HFFc6 (cell line): Measurements from ENCODE around the gene ABCF1. TPM values are rescaled to one million over a fixed set of nuclear protein-coding genes. Genes with fewer than 3 reads are reported as not detected.

Source experiments
- DNase-seq: peaks from one replicate; pipeline ENCODE4 v3.0.0-alpha.2; 2018
- H3K27ac Mint-ChIP-seq: 2 replicates; pipeline ENCODE4 v1.8.0; 2020; ENCODE audit warnings: mild to moderate bottlenecking, mixed read lengths
- H3K27me3 Mint-ChIP-seq: 2 replicates; pipeline ENCODE4 v1.8.0; 2021; ENCODE audit warnings: mild to moderate bottlenecking, moderate library complexity, mixed read lengths; ENCODE audit not compliant: insufficient read depth
- H3K36me3 Mint-ChIP-seq: 2 replicates; pipeline ENCODE4 v1.8.0; 2021; ENCODE audit warnings: low read depth, mixed read lengths
- H3K4me1 Mint-ChIP-seq: 2 replicates; pipeline ENCODE4 v1.8.0; 2020; ENCODE audit warnings: low read depth, mixed read lengths
- H3K4me3 Mint-ChIP-seq: 2 replicates; pipeline ENCODE4 v1.8.0; 2020; ENCODE audit warnings: mild to moderate bottlenecking, moderate library complexity, mixed read lengths
- H3K9me3 Mint-ChIP-seq: 2 replicates; pipeline ENCODE4 v1.8.0; 2020; ENCODE audit warnings: mild to moderate bottlenecking, mixed read lengths
- microRNA-seq: library from miRNA; unstranded; fragments of <30 nt; microRNA quantifications from one replicate; pipeline ENCODE4, GENCODE V29; 2019
- total RNA-seq, 6 experiments: library from RNA; stranded (reverse); fragmentation: NEBNext Ultra II Directional; extraction: Animal tissue kit (Norgen Biotek cat#: 25700); gene quantifications; 2 replicates in 1 of 6; 3 replicates in 5 of 6; pipeline ENCODE4 v1.2.3, GENCODE V29; 2021
- TF ChIP-seq, protein P1 (sequence below): fragments of 200-600 bp; sonication (generic); IDR thresholded peaks from 2 replicates; pipeline ENCODE4 v1.5.0; 2021; ENCODE audit warnings: antibody characterized with exemption, mild to moderate bottlenecking

Gene ABCF1
- total RNA-seq, 6 experiments from 2014 or later = 51.3 to 69.3 (median 63.1) TPM

GRCh38 chr6:30625511-30625910 is 54.3 kb downstream of the ABCF1 start:
- H3K9me3 Mint-ChIP-seq = no peaks in the 10 kb centered on the region
- peaks cover 19% of the 10 kb centered on the region for H3K4me1 Mint-ChIP-seq
- H3K27me3 Mint-ChIP-seq = no peaks in the 10 kb centered on the region
- DNase-seq = no peak
- peaks cover 21% of the 10 kb centered on the region for H3K36me3 Mint-ChIP-seq
- no peak overlapping the region for H3K27ac Mint-ChIP-seq
- no peak overlapping the region for H3K4me3 Mint-ChIP-seq
- TF ChIP-seq, protein P1, sequence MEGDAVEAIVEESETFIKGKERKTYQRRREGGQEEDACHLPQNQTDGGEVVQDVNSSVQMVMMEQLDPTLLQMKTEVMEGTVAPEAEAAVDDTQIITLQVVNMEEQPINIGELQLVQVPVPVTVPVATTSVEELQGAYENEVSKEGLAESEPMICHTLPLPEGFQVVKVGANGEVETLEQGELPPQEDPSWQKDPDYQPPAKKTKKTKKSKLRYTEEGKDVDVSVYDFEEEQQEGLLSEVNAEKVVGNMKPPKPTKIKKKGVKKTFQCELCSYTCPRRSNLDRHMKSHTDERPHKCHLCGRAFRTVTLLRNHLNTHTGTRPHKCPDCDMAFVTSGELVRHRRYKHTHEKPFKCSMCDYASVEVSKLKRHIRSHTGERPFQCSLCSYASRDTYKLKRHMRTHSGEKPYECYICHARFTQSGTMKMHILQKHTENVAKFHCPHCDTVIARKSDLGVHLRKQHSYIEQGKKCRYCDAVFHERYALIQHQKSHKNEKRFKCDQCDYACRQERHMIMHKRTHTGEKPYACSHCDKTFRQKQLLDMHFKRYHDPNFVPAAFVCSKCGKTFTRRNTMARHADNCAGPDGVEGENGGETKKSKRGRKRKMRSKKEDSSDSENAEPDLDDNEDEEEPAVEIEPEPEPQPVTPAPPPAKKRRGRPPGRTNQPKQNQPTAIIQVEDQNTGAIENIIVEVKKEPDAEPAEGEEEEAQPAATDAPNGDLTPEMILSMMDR = no peak

- no peaks in the 10 kb centered on the region for H3K27me3 Mint-ChIP-seq
- TF ChIP-seq, protein P1 = peak; percentile 66
- H3K4me1 Mint-ChIP-seq = peaks cover 23% of the 10 kb centered on the region
- peaks cover 29% of the 10 kb centered on the region for H3K36me3 Mint-ChIP-seq
- H3K27ac Mint-ChIP-seq = peak within 1 kb of the TSS; percentile 89
- peak within 1 kb of the TSS; percentile 88 for H3K4me3 Mint-ChIP-seq
- no peaks in the 10 kb centered on the region for H3K9me3 Mint-ChIP-seq
- DNase-seq = peak; percentile 72
These were observed 55.5 kb downstream of the ABCF1 start, which contains the start of gene ATAT1 for GRCh38 chr6:30626484-30627366. ATAT1 (plus strand) TSS chr6:30626874.

GRCh38 chr6:30635834-30636233 is 64.6 kb downstream of the ABCF1 start:
- Mint-ChIP-seq H3K9me3 (no peaks in the 10 kb centered on the region), H3K27me3 (peaks cover 3% of the 10 kb centered on the region; the same call in 1 of the 2 replicates), H3K4me3 (no peak overlapping the region), H3K27ac (no peak overlapping the region), H3K36me3 (peaks cover 23% of the 10 kb centered on the region), H3K4me1 (peaks cover 7% of the 10 kb centered on the region)
- no peak for DNase-seq
- TF ChIP-seq, protein P1 = no peak

GRCh38 chr6:30640481-30640880 is 69.2 kb downstream of the ABCF1 start:
- TF ChIP-seq, protein P1 = peak; percentile 19; the same call in 1 of the 2 replicates
- no peak overlapping the region for H3K27ac Mint-ChIP-seq
- no peak overlapping the region for H3K4me3 Mint-ChIP-seq
- H3K36me3 Mint-ChIP-seq = no peaks in the 10 kb centered on the region; the same call in none of the 2 replicates
- H3K4me1 Mint-ChIP-seq = no peaks in the 10 kb centered on the region
- no peak for DNase-seq
- no peaks in the 10 kb centered on the region; the same call in 1 of the 2 replicates for H3K27me3 Mint-ChIP-seq
- H3K9me3 Mint-ChIP-seq = no peaks in the 10 kb centered on the region

DNA sequence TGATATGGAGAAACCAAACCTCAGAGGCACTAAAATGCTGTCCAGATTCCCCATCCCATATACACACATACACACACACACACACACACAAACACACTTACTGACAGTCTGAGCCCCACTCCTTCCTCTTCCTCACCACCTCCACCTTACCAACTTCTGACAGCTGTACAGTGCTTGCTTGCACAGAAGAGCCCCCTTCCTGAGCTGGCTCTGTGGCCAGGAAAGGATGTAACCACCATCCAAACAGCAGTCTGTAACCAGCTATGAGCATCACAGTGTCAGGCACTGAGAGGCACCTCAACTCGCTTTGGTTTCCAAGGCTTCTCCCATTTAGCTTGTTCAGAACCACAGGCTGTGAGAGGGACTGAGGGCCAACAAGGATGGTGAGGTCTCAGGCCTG is 69.8 kb downstream of the ABCF1 start:
- TF ChIP-seq, protein P1 = no peak
- H3K4me3 Mint-ChIP-seq = no peak overlapping the region
- no peak overlapping the region for H3K27ac Mint-ChIP-seq
- H3K4me1 Mint-ChIP-seq = peaks cover 5% of the 10 kb centered on the region
- peaks cover 5% of the 10 kb centered on the region for H3K36me3 Mint-ChIP-seq
- no peaks in the 10 kb centered on the region; the same call in 1 of the 2 replicates for H3K27me3 Mint-ChIP-seq
- H3K9me3 Mint-ChIP-seq = no peaks in the 10 kb centered on the region
- DNase-seq = no peak

Small RNA genes lying within 50 kb of the gene (microRNA-seq; reads per million reads assigned to microRNA genes)
- 576 reads per million, percentile 69 among the genes with 10 or more reads in this experiment for gene MIR877

Other genes with a start within 250 kb of the ABCF1 start
- 10 to 100 TPM in 4 of 6 experiments, 1 to 10 TPM in 2; 8.7 to 12.2 (median 10.8) TPM for gene TRIM39, start 244.5 kb upstream of the ABCF1 start, total RNA-seq
- 10 to 100 TPM; 32.3 to 45.9 (median 40.0) TPM for gene RPP21, start 226.3 kb upstream of the ABCF1 start, total RNA-seq
- 100 to 1,000 TPM; 122 to 131 (median 126) TPM for gene HLA-E, start 81.9 kb upstream of the ABCF1 start, total RNA-seq
- gene GNL1, start 15.0 kb upstream of the ABCF1 start, total RNA-seq = 10 to 100 TPM; 56.9 to 65.6 (median 61.9) TPM
- 10 to 100 TPM in 5 of 6 experiments, 1 to 10 TPM in 1; 9.8 to 14.0 (median 12.3) TPM for gene PRR3, start 14.1 kb upstream of the ABCF1 start, total RNA-seq
- gene PPP1R10, start 45.8 kb downstream of the ABCF1 start, total RNA-seq = 10 to 100 TPM; 62.4 to 75.4 (median 71.2) TPM
- gene MRPS18B, start 46.4 kb downstream of the ABCF1 start, total RNA-seq = 10 to 100 TPM; 50.7 to 63.4 (median 56.1) TPM
- gene ATAT1, start 55.4 kb downstream of the ABCF1 start, total RNA-seq = 1 to 10 TPM; 5.2 to 9.3 (median 5.9) TPM
- gene C6orf136, start 75.7 kb downstream of the ABCF1 start, total RNA-seq = 10 to 100 TPM; 12.0 to 19.2 (median 16.4) TPM
- 10 to 100 TPM; 33.7 to 36.7 (median 35.5) TPM for gene DHX16, start 101.6 kb downstream of the ABCF1 start, total RNA-seq
- 100 to 1,000 TPM; 135 to 149 (median 141) TPM for gene PPP1R18, start 115.2 kb downstream of the ABCF1 start, total RNA-seq
- 10 to 100 TPM; 16.3 to 35.1 (median 31.1) TPM for gene NRM, start 119.5 kb downstream of the ABCF1 start, total RNA-seq
- gene MDC1, start 145.8 kb downstream of the ABCF1 start, total RNA-seq = 10 to 100 TPM; 18.4 to 31.9 (median 28.1) TPM
- gene TUBB, start 148.9 kb downstream of the ABCF1 start, total RNA-seq = 1,000 to 10,000 TPM; 1,052 to 1,712 (median 1,589) TPM
- gene FLOT1, start 171.2 kb downstream of the ABCF1 start, total RNA-seq = 100 to 1,000 TPM; 218 to 286 (median 236) TPM
- 10 to 100 TPM; 38.1 to 62.4 (median 60.2) TPM for gene IER3, start 173.1 kb downstream of the ABCF1 start, total RNA-seq